SKM-1 (cell line): Measurements from ENCODE around the gene NDUFS3.
"Not testable (repeated sequence)": the region's sequence is repeated elsewhere in the genome, so short reads cannot be mapped to it uniquely, and the experiment has no call there.

Experiments
- DNase-seq: peaks from one replicate; lab custom pipeline; 2025; ENCODE audit not compliant: unreplicated experiment; lab: John Stamatoyannopoulos, UW

The NDUFS3 gene

GRCh38 chr11:47558695-47559094, 20.2 kb upstream of the NDUFS3 start:
- no peak for DNase-seq

DNA sequence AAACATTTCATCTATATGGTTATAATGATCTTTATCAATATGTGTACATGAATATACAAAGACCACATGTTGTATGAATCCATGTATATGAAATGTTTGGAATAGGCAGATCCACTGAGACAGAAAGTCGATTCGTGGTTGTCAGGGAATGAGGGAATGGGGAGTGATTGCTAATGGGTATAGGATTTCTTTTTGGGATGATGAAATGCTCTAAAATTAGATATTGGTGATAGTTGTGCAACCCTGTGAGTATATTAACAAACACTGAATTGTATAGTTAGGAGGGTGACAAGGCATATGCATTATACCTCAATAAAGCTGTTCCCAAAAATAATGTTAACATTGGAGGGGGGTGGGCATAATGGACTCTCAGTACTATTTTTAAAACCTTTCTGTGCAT, 18.4 kb upstream of the NDUFS3 start:
- DNase-seq, result no peak

GRCh38 chr11:47562393-47562792, 16.5 kb upstream of the NDUFS3 start:
- not testable (repeated sequence) for DNase-seq

DNA sequence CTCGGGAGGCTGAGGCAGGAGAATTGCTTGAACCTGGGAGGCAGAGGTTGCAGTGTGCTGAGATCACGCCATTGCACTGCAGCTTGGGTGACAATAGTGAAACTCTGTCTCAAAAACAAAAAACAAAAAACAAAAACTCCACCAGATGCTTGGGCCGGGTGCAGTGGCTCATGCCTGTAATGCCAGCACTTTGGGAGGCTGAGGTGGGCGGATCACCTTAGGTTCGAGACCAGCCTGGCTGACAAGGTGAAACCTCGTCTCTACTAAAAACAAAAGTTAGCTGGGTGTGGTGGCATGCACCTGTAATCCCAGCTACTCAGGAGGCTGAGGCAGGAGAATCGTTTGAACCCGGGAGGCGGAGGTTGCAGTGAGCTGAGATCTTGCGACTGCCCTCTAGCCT, 14.5 kb upstream of the NDUFS3 start:
- not testable (repeated sequence) for DNase-seq

- DNase-seq, result no peak
Measured at GRCh38 chr11:47564933-47565339, 13.9 kb upstream of the NDUFS3 start.

DNA sequence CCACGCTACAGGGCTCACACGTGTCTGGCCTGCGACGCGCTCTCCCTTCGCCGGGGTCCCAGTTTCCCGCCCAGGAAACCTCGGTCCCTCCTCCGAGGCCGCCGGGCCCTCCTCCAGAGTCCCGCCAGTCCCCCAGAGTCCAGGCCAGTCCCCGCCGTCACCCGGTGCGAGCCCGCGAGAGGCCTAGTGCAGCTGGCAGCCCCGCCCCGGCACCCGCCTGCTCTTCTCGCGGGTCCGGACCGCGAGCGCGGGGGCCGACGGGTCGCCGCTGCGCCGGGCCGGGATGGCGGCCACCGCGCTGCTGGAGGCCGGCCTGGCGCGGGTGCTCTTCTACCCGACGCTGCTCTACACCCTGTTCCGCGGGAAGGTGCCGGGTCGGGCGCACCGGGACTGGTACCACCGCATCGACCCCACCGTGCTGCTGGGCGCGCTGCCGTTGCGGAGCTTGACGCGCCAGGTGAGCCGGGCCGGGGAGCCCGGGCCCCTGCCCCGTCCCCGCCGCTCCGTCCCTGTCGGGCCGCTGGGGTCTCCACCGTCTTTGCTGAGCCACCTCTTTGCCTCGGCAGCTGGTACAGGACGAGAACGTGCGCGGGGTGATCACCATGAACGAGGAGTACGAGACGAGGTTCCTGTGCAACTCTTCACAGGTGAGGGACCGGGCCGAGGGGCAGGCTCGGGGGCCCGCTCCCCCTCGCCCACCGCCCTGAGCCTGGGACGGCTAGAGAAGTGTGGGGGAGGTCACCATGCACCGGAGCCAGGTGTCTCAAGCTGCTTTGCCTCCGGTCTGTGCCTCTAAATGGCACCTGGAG, 13.3 kb upstream of the NDUFS3 start, which contains the start of gene PTPMT1:
PTPMT1 (plus strand) TSS at position 260 of the 809 bp plus-strand sequence; CDS start at position 284, 24 bp downstream.
- DNase-seq, result no peak

- no peak for DNase-seq
Measured at GRCh38 chr11:47566149-47566698, 12.7 kb upstream of the NDUFS3 start.

GRCh38 chr11:47569646-47570045, 9.2 kb upstream of the NDUFS3 start:
- DNase-seq, result no peak

- no peak for DNase-seq
Measured at GRCh38 chr11:47570651-47571356, 8.1 kb upstream of the NDUFS3 start.

DNA sequence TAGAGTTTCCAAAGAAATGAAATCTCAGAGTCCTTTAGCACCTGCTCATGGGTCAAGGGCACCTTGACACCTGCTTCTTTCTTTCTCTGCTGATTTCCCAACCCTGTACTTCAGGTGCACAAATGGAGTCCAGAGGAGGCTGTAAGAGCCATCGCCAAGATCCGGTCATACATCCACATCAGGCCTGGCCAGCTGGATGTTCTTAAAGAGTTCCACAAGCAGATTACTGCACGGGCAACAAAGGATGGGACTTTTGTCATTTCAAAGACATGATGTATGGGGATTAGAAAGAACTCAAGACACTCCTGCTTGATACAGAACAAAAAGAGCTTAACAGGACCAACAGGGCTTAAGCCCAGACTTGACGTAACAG, 7.5 kb upstream of the NDUFS3 start:
- no peak for DNase-seq

DNA sequence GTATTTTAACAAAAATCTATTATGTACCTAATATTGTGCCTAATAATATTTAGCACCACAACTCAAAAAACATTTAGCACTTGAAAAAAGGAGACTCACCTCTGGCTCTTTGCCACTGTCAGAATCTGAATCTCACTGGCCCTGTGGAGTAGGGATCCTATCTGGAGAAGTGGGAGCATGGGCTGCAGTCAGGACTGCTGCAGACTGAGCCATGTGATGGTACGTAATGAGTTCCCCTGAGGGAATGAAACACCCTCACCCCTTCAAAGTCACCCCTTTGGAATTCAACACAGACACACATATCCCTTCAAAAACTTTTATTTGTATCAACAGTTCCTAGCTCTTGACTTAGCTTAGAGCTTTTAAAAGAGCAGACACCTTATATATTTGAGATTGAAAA, 7.0 kb upstream of the NDUFS3 start:
- no peak for DNase-seq

- no peak for DNase-seq
Measured at GRCh38 chr11:47572715-47573255, 6.1 kb upstream of the NDUFS3 start.

DNA sequence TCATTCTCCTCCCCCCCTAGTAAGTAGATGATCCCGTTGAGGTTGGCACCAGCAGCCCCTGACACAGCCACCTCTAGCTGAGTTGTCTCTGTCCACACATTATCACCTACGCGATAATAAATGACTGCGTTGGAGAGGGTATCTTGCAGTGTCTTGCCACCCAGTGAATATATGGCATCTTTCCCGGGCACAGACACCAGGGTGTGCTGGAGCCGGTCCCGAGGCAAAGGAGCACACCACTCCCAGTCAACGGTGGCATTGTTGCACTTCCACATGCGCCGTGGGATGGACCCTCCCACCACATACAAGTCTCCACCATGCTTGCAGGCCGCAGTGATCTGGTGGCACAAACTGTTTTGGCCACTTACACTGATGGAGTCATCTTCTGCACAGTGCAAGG, 5.6 kb upstream of the NDUFS3 start:
- no peak for DNase-seq

GRCh38 chr11:47577460-47578041, 1.3 kb upstream of the NDUFS3 start:
- no peak for DNase-seq

- no peak for DNase-seq
Measured at GRCh38 chr11:47583844-47584243, 5.0 kb downstream of the NDUFS3 start.

DNA sequence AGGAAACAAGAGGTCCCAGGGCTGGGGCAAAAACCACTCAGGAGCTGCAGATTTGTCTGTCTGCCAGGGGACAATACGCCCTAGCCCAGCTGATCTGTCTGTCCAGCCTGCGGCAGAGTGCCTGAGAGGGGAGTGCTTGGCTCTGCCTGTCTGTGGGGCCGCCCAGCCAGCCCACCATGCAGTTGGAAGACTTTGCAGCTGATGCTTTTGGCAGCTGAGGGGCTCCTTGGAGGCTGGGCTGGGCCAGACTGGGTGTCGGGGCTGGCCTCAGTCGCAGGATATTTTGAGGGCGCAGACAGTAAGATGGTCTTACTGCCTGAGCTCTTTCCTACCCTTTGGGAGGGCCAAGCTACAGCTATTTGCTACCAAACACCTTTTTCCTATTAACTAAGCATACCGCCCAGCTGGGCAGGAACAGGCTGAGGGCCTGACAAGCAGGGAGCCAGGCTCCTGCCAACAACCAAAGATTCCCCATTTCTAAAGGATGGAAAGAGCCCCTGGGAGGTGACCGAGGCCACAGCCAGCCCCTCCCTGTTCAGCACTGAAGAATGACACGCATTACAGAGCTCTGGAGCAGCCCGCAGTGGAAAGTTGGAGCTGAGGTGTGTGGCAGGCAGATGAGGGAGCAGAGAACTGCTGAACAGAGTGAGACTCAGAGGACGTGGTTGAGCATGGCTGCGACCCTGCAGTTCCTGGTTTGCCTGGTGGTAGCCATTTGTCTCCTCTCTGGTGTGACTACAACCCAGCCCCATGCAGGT, 7.4 kb downstream of the NDUFS3 start, which contains the start of gene FAM180B:
FAM180B (plus strand) TSS at position 581 of the 758 bp plus-strand sequence; CDS start at position 672, 91 bp downstream.
- no peak for DNase-seq

GRCh38 chr11:47587039-47587716, 8.3 kb downstream of the NDUFS3 start:
- no peak for DNase-seq

GRCh38 chr11:47587723-47588326, 9.0 kb downstream of the NDUFS3 start:
- DNase-seq, result peak; percentile 58

DNA sequence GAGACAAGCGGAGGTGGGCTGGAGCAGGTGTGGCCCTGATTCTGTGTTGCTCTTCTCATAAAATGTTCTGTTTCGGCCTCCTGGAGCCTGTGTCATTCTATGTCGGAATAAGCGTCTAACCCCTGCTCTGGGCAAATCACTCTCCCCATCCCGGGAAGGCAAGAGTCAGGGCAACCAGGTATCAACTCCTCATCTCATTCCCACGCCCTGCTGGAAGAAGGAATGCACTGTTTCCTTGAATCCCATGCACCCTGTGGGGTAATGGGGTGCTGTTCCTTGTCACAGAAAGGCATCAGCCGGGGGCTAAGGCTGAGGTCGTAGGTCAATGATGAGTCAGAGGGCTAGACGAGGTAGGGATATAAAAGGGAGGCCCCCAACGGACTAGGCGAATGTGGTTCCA, 10.2 kb downstream of the NDUFS3 start:
- DNase-seq, result no peak

- DNase-seq, result no peak
Measured at GRCh38 chr11:47589584-47589976, 10.7 kb downstream of the NDUFS3 start.
